Astrocyte (in vitro differentiated cells and primary cell): Measurements from ENCODE around the gene MGAT3.

ENCODE experiments used
- EZH2 ChIP-seq: IDR thresholded peaks from 2 replicates; pipeline ENCODE4 v1.6.1; 2012; ENCODE audit warnings: mild to moderate bottlenecking, low read length, inconsistent platforms; ENCODE audit not compliant: insufficient read depth
- TF ChIP-seq, protein P1 (sequence below): IDR thresholded peaks from 2 replicates; pipeline ENCODE4 v1.5.1; 2011; ENCODE audit warnings: low read depth, mild to moderate bottlenecking, inconsistent platforms, low read length, moderate library complexity; ENCODE audit not compliant: insufficient read depth

- TF ChIP-seq EZH2 = no peak
- TF ChIP-seq, protein P1, sequence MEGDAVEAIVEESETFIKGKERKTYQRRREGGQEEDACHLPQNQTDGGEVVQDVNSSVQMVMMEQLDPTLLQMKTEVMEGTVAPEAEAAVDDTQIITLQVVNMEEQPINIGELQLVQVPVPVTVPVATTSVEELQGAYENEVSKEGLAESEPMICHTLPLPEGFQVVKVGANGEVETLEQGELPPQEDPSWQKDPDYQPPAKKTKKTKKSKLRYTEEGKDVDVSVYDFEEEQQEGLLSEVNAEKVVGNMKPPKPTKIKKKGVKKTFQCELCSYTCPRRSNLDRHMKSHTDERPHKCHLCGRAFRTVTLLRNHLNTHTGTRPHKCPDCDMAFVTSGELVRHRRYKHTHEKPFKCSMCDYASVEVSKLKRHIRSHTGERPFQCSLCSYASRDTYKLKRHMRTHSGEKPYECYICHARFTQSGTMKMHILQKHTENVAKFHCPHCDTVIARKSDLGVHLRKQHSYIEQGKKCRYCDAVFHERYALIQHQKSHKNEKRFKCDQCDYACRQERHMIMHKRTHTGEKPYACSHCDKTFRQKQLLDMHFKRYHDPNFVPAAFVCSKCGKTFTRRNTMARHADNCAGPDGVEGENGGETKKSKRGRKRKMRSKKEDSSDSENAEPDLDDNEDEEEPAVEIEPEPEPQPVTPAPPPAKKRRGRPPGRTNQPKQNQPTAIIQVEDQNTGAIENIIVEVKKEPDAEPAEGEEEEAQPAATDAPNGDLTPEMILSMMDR = no peak
Measured at GRCh38 chr22:39535831-39536449, 79.1 kb downstream of the MGAT3 start.
